ENCODE data around the gene ADCY7.
"Not testable (repeated sequence)": the region's sequence is repeated elsewhere in the genome, so short reads cannot be mapped to it uniquely, and the experiment has no call there.

Gene ADCY7

DNA sequence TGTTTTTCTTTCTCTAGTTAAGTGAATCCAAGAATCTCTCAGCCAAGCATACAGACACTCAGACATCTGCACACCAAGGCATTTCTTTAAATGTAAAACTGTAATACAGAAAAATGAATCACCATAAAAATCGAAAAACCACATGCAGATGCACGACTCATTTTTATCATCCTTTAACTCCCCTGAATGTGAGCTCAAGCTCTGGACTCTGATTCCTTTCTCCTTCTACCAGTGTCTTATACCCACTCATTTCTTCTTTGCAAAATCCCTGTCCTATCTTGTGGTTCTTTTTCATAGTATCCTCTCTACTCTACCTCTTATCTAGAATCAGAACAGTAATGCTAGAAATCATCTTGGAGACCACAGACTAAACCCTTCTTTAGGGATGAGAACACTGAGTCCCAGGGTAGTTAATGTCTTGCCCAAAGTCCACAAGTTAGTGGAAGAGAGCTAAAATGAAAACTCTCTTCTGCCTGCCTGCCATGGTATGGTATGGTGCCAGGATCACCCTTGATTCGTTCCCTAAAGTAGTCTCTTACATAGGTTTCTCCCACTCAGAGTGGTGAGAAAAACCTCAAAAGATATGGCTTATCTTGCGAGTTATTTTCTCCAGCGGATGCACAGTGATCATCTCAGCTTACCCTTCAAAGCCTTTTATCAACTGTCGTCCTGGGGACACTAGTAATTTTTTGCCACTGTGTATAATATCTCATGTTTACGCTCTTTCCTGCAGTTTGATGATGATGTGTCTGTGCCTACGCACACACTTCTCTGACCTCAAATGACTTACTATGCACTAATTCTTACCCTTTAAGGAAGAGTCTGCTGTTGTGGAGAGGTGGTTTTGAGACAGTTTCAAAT, 72.2 kb downstream of the ADCY7 start:
- DNase-seq (ENCODE audit: low read depth), result no peak

DNA sequence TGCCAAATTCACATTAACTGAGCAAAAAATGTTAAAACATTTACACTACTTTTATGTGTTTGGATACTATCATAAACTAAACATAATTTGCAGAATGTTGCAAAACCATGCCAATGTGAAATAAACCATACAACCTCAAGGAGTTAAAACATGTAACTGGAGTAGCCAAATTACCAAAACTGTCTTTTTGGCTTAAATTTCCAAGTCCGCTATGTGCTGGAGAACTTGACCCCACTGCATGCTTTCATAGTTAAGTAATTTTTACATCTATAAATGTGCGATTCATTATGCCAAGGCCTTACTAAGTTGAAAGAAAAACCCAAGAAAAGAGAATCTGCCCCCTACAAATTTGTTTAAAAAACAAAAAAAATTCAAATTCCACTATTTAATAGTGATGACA, 74.2 kb downstream of the ADCY7 start:
- DNase-seq (ENCODE audit: low read depth), result no peak

DNA sequence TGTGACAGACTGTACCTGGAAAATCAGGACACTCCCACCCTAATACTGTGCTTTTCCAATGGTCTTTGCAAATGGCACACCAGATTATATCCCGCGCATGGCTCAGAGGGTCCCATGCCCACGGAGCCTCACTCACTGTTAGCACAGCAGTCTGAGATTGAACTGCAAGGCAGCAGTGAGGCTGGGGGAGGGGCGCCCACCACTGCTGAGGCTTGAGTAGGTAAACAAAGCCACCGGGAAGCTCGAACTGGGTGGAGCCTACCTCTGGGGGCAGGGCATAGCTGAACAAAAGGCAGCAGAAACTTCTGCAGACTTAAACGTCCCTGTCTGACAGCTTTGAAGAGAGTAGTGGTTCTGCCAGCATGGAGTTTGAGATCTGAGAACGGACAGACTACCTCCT, 77.2 kb downstream of the ADCY7 start:
- not testable (repeated sequence) for DNase-seq (ENCODE audit: low read depth)

DNA sequence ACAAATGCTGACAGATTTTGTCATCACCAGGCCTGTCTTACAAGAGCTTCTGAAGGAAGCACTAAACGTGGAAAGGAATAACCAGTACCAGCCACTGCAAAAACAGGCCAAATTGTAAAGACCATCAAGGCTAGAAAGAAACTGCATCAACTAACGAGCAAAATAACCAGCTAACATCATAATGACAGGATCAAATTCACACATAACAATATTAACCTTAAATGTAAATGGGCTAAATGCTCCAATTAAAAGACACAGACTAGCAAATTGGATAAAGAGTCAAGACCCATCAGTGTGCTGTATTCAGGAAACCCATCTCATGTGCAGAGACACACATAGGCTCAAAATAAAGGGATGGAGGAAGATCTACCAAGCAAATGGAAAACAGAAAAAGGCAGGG, 78.9 kb downstream of the ADCY7 start:
- not testable (repeated sequence) for DNase-seq (ENCODE audit: low read depth)

DNA sequence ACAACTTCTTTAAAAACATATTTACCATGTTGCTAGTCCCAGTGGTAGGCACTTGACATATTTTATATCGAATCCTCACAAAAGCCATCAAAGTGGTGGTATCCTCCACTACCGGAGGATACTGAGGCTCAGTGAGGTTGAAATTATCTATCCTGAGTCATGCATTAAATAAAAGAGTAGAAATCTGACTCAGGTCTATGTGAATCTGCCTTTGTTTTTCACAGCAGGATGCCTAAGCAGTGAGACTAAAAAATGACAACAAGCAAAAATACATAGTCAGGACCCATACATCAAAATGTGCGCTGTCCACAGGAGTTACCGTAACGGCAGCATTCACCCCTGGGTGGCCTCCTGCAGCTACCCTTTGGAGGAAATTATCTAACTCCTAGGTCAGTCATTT, 84.8 kb downstream of the ADCY7 start:
- DNase-seq (ENCODE audit: low read depth), result no peak

DNA sequence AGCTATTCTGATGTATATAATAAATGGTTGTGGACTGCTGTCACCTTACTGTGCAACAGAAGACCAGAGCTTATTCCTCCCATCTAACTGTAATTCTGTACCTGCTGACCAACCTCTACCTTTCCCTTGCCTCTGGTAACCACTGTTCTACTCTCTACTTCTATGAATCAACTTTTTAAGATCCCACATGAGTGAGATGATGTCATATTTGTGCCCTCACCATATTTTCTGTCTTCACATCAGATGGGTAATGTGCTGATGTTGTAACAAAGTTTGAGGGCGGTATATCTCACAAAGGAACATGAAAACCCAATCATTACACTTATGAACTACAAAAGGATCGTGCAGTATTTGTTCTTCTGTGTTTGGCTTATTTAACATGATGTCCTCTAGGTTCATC, 85.6 kb downstream of the ADCY7 start:
- DNase-seq (ENCODE audit: low read depth), result no peak

DNA sequence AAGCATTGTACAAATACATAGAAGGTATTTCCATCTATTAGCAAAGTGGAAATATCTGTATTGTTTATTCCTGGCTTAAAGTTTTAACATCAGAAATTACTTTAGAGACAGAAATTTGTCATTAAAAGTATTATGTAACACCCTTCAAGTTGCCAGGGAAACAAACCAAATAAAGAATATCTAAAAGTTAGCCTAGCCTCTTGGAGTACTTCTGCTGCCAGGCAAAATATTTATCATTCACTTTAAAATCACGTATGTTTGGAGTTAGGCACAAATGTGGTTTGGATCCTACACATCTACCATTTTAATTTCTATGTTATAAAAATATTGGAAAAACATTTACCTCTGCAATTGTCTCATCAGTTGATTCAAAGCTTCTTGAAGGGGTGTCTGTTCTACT, 87.7 kb downstream of the ADCY7 start:
- no peak for DNase-seq (ENCODE audit: low read depth)

DNA sequence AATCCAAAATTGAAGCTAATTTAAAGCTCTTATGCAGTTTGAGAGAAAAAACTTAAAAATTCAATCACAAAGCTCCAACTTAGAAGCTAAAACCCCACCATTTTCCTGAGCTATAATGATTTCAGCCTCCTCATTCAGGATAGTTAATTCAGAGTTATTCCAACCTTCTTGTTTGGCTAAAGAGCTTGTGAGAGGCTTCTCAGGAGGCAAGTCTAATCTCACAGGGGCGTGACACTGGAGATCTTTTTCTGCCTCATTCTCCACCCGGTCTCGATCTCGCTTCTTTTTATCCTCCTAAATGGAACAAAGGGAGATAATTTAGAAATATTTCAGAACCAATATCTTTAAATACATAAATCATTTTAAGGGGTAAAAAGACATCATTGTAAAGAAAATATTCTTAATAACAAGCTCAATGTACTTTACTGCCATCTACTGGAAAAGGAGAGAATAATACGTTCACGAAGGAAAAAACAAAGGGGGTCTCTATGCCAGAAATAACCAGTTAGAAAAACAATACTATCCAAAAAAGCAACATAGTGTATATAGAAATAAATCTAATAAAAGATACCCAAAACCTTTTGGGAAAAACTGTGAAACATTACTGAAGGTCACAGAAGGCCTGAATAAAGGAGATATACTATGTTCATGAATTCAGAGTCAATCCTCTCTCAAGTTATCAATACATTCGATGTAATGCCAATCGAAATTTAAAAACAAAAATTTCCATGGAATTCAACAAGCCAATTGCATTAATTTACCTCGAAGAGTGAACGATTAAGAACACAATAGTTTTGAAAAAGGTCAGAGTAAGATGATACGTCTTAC, 88.5 kb downstream of the ADCY7 start:
- DNase-seq (ENCODE audit: low read depth), result no peak

DNA sequence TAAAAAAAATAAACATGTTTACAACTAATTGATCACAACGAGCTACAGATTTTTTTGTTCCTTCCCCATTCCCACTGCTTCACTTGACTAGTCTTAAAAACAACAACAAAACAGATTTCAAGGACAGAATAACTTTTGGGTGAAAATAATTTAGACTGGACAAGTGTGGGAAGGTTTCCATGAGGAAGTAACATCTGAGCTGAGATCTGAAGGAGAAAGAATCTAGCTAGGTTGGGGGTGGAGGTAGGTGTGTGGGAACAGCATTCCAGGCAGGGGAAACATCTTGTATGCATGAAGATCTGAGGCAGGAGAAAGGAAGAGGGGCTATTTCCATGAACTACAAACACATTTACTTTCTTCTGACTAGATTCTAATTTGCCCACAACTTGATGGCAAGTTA, 93.3 kb downstream of the ADCY7 start:
- DNase-seq (ENCODE audit: low read depth), result no peak

DNA sequence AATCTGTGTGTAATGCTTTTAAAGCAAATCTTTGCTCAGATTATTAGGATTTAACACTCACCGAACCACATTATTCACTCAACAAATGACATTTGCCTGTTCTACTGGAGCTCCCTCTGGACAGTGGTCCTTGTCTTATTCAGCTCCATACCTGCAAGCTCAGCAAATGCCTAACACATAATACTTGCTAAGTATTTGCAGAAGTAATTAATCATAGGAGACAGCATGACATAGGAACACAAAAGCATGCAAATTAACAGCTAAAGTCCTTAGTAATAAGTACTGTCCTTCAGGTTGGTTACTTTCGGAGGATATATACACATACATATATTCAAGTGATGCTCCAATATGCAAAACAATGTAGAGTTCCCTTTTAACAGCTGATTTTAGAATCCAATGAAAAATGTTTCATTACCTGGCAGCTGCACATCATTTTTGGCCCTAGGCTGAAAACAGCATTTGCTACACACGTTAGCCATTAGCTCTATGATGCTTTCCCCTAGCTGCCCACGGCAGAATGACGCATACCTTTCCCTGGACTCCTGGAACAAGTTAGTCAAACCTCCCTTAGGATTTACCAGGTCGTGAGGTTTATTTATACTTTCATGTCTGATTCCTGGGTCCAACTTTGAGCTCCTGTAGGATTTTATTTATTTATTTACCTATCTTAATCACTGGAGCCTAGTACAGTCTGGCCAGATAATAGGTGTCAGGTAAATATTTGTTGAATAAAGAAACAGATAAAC, 93.9 kb downstream of the ADCY7 start:
- DNase-seq (ENCODE audit: low read depth), result no peak

DNA sequence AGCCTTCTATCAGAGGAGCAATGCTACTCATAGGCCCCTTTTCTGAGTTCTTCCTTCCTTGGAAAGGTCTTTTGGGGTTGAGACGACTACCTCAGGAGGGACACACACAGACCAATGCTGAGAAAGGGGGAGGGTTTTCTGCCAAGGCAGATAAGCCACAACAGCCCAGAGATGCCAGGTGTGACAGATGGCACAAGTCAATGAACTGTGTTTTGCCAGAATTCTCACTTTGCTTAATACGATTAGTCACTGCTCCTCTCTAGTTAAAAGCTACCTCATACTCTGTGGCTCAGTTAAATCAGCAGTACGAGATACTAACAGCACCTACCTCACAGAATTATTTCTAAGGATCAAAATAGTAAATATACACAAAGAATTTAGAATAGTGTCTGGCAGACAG, 94.4 kb downstream of the ADCY7 start:
- no peak for DNase-seq (ENCODE audit: low read depth)

DNA sequence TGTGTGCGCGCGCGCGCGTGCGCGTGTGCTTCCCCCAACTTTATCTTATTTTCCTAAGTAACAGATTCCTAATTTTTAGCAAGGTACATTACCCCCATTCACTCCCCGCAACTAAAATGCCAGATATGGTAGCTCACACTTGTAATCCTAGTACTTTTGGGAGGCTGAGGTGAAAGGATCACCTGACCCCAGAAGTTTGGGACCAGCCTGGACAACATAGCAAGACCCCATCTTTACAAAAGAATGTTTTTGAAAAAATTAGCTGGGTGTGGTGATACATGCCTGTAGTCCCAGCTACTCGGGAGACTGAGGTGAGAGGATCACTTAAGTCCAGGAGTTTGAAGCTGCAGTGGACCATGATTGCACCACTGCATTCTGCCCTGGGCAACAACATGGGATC, 97.3 kb downstream of the ADCY7 start:
- no peak for DNase-seq (ENCODE audit: low read depth)

DNA sequence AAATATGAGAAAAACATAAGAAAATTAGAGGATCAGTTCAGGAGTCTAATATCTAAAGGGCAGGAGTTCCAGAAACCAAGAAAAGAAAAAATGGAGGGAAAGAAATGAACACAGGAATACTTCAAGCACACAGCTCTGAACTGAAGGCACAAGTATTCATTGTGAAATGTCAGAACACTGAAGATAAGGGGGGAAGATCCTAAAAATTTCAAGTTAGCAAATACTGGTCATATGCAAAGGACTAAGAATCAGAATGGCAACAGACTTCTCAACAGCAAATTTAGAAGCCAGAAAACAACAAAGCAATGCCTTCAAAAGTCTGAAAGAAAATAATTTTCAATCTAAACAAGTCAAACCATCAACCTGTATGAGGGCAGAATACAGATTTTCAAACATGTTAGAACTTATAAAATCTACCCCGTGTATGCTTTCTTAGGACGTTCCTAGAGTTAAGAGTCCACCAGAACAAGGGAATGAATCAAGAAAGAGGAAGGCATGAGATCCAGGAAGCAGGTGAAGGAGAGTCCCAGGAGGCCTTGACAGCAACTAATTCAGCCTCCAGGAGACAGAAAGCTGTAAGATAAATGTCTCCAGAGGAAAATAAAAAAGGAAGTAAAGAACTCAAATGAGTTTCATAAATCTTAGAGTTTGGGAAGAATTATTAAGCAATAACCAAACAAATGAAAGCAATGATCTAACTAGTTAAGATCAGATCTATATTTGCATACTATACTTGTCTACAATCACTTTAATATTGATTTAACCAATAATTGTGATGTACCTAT, 99.6 kb downstream of the ADCY7 start:
- no peak for DNase-seq (ENCODE audit: low read depth)
